OCI-M2 (cell line): ENCODE data around the gene MRPS11.
A peak's percentile ranks its signal among the peaks of the same experiment; 100 is the strongest.
"Not testable (repeated sequence)": the region's sequence is repeated elsewhere in the genome, so short reads cannot be mapped to it uniquely, and the experiment has no call there.

ENCODE experiments used
- DNase-seq: peaks from one replicate; lab custom pipeline; 2025; ENCODE audit not compliant: unreplicated experiment; lab: John Stamatoyannopoulos, UW

Gene MRPS11

DNA sequence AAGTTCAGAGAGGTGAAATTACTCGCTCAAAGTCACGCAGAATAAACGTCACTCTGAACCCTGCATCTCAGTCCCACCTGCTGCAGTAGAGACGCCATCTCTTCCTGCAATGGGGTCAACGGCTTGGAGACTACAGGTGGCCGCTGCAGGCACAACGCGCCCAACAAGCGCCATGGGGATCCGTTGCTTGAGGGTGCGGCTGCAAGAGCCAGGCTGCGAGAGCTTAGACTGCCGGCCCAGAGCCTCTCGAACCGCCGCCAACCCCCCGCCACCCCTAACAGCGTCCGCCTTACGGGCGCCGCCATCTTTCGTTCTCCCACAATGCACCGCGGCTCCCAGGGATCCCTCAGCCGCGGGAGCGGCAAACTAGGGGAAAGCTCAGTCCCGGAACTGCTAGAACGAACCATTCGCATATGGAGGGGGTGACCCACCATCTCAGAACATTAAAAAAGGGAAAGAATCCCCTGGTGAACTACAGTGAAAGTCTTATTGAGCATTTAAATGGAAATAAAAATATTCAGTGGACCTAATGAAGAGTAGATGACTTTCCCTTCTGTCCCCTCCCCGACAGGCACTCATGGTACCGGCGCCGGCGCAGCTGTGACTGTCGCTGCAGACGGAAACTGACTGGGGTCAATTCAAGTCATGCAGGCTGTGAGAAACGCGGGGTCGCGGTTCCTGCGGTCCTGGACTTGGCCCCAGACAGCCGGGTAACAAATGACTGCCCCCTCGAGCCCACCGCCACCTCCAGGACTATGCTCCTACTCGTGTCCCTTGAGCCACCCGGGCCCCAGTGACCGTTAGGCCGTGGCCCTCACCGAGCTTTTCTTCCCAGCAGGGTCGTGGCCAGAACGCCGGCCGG is at the start of gene MRPS11, which contains the start of gene MRPL46:
Gene MRPS11 (plus strand): TSS at position 636 of the 862 bp plus-strand sequence. CDS start 10 bp downstream, at position 646.
Gene MRPL46 (minus strand): TSS at position 316 of the 862 bp plus-strand sequence. CDS start 11 bp downstream, at position 305.
- peak; percentile 65 for DNase-seq

GRCh38 chr15:88419830-88420229 is 47.7 kb upstream of the MRPS11 start:
- DNase-seq, result no peak

GRCh38 chr15:88423331-88423730 is 44.2 kb upstream of the MRPS11 start:
- no peak for DNase-seq

DNA sequence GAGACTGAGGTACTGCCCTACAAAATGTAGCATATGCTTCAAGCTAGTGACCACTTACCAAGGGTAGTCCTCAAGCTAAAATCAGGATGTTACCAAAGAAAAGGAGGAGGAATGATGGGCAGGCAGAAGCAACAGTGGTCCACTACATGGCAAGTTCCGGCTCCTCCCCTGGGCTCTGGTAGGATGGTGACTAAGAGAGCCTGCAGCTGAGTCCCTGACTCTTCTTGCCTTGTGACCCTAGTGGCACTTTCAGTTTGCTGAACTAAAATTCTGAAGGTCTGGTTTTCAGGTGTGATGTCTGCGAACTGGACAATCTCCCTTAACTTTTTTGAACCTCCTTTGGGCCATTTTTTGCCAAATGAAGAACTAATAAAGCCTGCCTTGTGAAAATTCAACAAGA is 41.2 kb upstream of the MRPS11 start:
- no peak for DNase-seq

DNA sequence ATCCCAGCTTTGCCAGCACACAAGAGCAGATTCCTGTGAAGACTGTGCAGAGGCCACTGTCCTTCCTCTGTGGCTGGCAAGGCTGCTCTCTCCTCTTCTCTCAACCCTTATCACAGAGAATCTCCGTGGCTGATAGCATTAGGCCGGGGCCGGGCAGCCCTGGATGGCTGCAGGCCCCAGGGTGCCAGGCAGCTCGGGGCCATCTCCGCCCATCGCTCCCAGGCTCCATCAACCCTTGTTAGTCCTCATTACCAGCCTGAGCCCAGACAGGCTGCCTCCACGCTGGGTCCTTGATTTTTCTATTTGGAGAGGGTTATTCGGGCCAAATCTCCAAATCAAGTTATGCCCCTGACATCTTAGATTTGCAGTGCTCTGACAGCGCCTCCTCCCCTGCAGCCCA is 39.5 kb upstream of the MRPS11 start:
- no peak for DNase-seq

- DNase-seq, result no peak
Measured at GRCh38 chr15:88428805-88429605, 38.5 kb upstream of the MRPS11 start.

GRCh38 chr15:88430051-88430450 is 37.5 kb upstream of the MRPS11 start:
- no peak for DNase-seq

- no peak for DNase-seq
Measured at GRCh38 chr15:88431441-88431840, 36.1 kb upstream of the MRPS11 start.

- no peak for DNase-seq
Measured at GRCh38 chr15:88433046-88433685, 34.3 kb upstream of the MRPS11 start.

GRCh38 chr15:88434106-88434505 is 33.4 kb upstream of the MRPS11 start:
- not testable (repeated sequence) for DNase-seq

DNA sequence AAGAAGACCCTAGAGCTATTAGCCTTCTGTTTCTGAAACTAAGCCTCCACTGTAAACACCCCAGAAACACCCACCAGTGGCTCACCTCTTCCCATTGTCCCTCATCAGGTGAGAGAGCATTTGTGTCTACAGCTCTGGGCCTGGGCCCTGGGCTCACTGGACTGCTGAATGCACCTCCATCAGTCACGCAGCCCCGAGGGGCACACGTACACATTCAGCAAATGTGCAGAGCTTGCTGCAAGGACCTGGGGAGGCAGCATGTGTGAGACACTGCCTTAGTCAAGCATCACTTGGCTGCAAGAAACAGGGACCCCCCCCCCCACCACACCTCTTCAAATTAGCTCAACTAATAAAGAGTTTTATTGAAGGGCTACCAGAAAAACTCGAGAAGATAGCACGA is 29.3 kb upstream of the MRPS11 start:
- DNase-seq, result no peak

DNA sequence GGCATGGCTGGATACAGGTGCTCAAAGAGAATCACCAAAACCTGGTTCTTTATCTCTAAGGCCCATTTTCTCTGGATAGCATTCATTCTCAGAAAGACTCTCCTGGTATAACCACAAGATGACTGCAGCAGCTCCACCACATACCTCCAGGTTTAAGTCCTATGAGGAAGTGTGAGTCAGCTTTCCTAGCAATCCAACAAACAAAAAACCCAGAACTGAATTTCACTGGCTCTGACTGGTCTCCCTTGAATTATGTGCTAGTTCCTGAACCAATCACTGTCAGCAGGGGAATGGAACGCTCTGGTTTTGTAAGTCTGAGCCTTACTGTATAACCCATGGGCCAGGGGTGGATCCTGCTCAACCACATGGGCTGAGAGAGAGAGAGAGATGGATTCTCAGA is 27.5 kb upstream of the MRPS11 start:
- DNase-seq, result no peak

DNA sequence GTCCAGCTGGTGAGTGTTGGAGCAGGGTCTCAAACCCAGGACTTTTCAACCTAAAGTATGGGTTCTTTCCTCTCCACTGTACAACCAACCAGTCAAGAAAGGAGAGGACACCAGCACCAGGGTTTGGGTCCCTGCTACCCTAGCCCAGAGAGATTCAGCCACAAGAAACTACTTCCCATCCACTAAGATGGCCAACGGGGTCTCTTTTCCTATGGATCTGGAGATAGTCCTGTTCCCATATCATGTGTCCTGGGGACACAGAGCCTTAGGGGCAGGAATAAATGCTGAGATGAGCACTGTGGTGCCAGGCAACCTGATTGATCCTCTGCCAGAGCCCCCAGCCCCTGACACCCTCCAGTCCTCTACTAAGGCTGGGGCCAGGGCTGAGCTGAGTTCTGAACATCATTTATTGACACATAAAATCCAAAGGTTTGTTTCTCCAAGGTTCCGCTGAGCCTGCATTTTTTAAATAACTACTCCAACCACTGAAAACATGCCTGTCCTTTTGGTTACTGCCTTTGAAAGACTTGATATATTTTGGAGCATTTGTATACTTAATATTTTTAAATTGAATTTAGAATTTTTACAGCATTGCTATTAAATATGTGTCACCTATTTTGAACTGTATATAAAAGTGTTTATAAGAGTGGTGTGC is 26.3 kb upstream of the MRPS11 start:
- no peak for DNase-seq

- no peak for DNase-seq
Measured at GRCh38 chr15:88447206-88447605, 20.3 kb upstream of the MRPS11 start.

DNA sequence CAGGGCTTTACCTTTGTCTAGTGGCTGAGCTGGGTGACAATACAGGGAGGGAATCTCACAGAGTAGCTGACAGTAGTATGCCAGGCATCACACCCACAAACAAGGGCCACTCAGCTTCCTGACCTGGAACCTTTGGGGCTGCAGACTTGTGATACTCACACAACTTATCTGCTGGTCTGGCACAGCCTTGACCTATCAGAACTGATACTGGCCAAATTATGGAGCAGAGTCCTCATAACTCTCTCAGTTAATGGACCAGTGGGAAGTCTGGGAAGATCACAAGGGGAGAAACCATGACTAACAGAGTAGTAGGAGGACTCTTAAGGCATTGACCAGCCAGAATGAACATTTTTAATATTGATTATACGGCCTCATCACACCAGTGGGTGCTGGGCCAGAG is 19.8 kb upstream of the MRPS11 start:
- DNase-seq, result no peak

GRCh38 chr15:88448991-88449461 is 18.5 kb upstream of the MRPS11 start:
- no peak for DNase-seq

- DNase-seq, result no peak
Measured at GRCh38 chr15:88449581-88449980, 17.9 kb upstream of the MRPS11 start.

DNA sequence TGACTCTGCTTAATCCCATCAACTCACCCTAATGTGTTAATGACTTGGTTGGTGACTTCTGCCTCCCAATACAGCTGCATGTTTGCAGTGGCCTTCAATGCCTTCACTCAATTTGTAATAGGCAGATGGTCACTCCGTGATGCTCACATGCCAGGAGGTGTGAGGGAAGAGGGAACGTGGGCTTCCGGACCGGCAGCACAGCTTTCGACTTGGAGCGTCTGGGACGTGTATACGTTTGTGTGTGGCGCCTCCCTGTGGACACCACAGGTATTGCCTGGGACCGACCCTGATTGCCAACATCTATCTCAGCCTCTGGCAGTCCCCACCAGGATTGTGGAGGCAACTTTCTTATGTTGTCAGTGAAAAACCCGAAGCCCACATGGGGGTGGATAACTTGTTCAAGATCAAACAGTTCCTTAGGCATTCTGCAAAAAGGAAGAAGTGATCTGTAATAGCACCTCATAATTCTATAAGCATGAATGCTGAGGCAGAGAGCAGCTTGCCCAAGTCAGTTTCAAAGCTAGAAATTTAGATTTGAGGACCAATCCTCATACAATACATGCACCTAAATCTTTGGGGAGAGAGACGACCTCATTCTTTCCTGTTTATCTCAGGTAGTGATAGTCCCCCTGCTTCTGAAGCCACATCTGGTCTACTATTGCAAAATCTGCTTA is 17.2 kb upstream of the MRPS11 start:
- no peak for DNase-seq

GRCh38 chr15:88453651-88454050 is 13.9 kb upstream of the MRPS11 start:
- no peak for DNase-seq

- no peak for DNase-seq
Measured at GRCh38 chr15:88454236-88454635, 13.3 kb upstream of the MRPS11 start.
